Measurements from ENCODE around the gene ARMC9. TPM values are rescaled to one million over a fixed set of nuclear protein-coding genes. Genes with fewer than 3 reads are reported as not detected.

The ARMC9 gene
- total and polyA plus RNA-seq, 2 of the 13 experiments (the other 11 are each of a cell fraction or from before 2014, with no cell fraction given), result 9.1 to 12.8 TPM

- TF ChIP-seq AHDC1 (CRISPR knock-in tag; IDR thresholded peaks at IDR 0.05; ENCODE audit: borderline replicate concordance), result no peak
- TF ChIP-seq DMAP1 (CRISPR knock-in tag; IDR thresholded peaks at IDR 0.05), result peak; percentile 50
- no peak for TF ChIP-seq ZNF292 (CRISPR knock-in tag; IDR thresholded peaks at IDR 0.05; ENCODE audit: borderline replicate concordance, low read depth)
- TF ChIP-seq RBM39 (IDR thresholded peaks at IDR 0.05; ENCODE audit: low read depth, low read length, poor library complexity, severe bottlenecking), result no peak
- TF ChIP-seq KLF13 (CRISPR knock-in tag; IDR thresholded peaks at IDR 0.05), result no peak
- no peak for TF ChIP-seq MYNN (CRISPR knock-in tag; IDR thresholded peaks at IDR 0.05; ENCODE audit: low read depth)
- TF ChIP-seq ZNF766 (CRISPR knock-in tag; IDR thresholded peaks at IDR 0.05; ENCODE audit: borderline replicate concordance), result peak; percentile 75; the same call in 1 of the 2 replicates
- TF ChIP-seq ZNF362 (CRISPR knock-in tag; IDR thresholded peaks at IDR 0.05; ENCODE audit: borderline replicate concordance), result peak; percentile 26; the same call in 1 of the 2 replicates
- TF ChIP-seq ZSCAN31 (CRISPR knock-in tag; IDR thresholded peaks at IDR 0.05; ENCODE audit: low read depth), result peak; percentile 95
- TF ChIP-seq HNRNPUL1 (IDR thresholded peaks at IDR 0.05; ENCODE audit: low read depth, low read length), result no peak
- no peak for TF ChIP-seq EEA1 (CRISPR knock-in tag; IDR thresholded peaks at IDR 0.05; ENCODE audit: borderline replicate concordance)
- TF ChIP-seq TFDP2 (CRISPR knock-in tag; IDR thresholded peaks at IDR 0.05), result peak; percentile 61
- no peak for TF ChIP-seq PRDM4 (CRISPR knock-in tag; IDR thresholded peaks at IDR 0.05; ENCODE audit: borderline replicate concordance)
- 0 out of 2 replicates have a peak, but pooled peaks have one; percentile 8 for TF ChIP-seq PATZ1 (CRISPR knock-in tag; IDR thresholded peaks at IDR 0.05)
- no peak for TF ChIP-seq ZNF546 (CRISPR knock-in tag; conservative IDR thresholded peaks at IDR 0.05)
Measured at GRCh38 chr2:231198291-231199173, at the start of gene ARMC9 (continued).

Measured in HepG2 (cell line).